ENCODE measurements around the gene MRO.

- TF ChIP-seq POLR2A (IDR thresholded peaks at IDR 0.05) (no peak), CTCF (IDR thresholded peaks at IDR 0.05) (no peak)
These were observed 67.9 kb downstream of the MRO start for GRCh38 chr18:50751947-50752346.
